DND-41 (cell line): ENCODE results near the gene SGCG.

ENCODE experiments used
- ATAC-seq: fragments of 200-7000 bp; cut with Tn5 transposase; 3 replicates; pipeline ENCODE4 v1.9.1; 2021; ENCODE audit warnings: low read depth; ENCODE audit not compliant: insufficient read depth
- DNase-seq: peaks from one replicate; pipeline ENCODE4 v3.0.0-alpha.2; 2020
- H2AFZ ChIP-seq: 2 replicates; pipeline ENCODE4 v1.6.0; 2012; ENCODE audit warnings: low read depth, low read length
- H3K27ac ChIP-seq: 2 replicates; pipeline ENCODE4 v1.5.1; 2012; ENCODE audit warnings: low read length, inconsistent platforms
- H3K27me3 ChIP-seq: fragments of 200-600 bp; sonication (generic); 2 replicates; pipeline ENCODE4 v1.6.0; 2012; ENCODE audit warnings: low read length, mild to moderate bottlenecking, inconsistent platforms; ENCODE audit not compliant: insufficient read depth, poor library complexity
- H3K36me3 ChIP-seq: 2 replicates; pipeline ENCODE4 v1.5.1; 2012; ENCODE audit warnings: low read length, inconsistent platforms; ENCODE audit not compliant: insufficient read depth
- H3K4me1 ChIP-seq: 2 replicates; pipeline ENCODE4 v1.5.1; 2012; ENCODE audit warnings: mild to moderate bottlenecking, low read length; ENCODE audit not compliant: insufficient read depth
- H3K4me2 ChIP-seq: 2 replicates; pipeline ENCODE4 v1.6.0; 2012; ENCODE audit warnings: mild to moderate bottlenecking, moderate library complexity, low read length, inconsistent platforms; ENCODE audit not compliant: insufficient read depth
- H3K4me3 ChIP-seq, 2 experiments: fragments of 200-600 bp in 1 of 2; shearing (Covaris generic) in 1 of 2; 2 replicates each; pipeline ENCODE4 v1.5.1; 2012 to 2016; ENCODE audit warnings: inconsistent platforms in 2 of 2, low read length in 2 of 2, mild to moderate bottlenecking in 2 of 2, low read depth in 1 of 2, moderate library complexity in 1 of 2
- H3K79me2 ChIP-seq: 2 replicates; pipeline ENCODE4 v1.6.0; 2012; ENCODE audit warnings: low read length, inconsistent platforms; ENCODE audit not compliant: insufficient read depth
- H3K9ac ChIP-seq: 2 replicates; pipeline ENCODE4 v1.6.0; 2012; ENCODE audit warnings: low read depth, mild to moderate bottlenecking, inconsistent platforms, low read length, moderate library complexity
- H3K9me3 ChIP-seq: 2 replicates; pipeline ENCODE4 v1.5.1; 2012; ENCODE audit warnings: low read length, moderate library complexity, mild to moderate bottlenecking, inconsistent platforms; ENCODE audit not compliant: insufficient read depth, severe bottlenecking
- H4K20me1 ChIP-seq: 2 replicates; pipeline ENCODE4 v1.6.0; 2012; ENCODE audit warnings: low read length; ENCODE audit not compliant: insufficient read depth
- CTCF ChIP-seq: IDR thresholded peaks from 2 replicates; pipeline ENCODE4 v1.5.1; 2012; ENCODE audit warnings: borderline replicate concordance, low read length, moderate library complexity, mild to moderate bottlenecking; ENCODE audit not compliant: poor library complexity, severe bottlenecking; ENCODE audit errors: extremely low read depth
- EZH2 ChIP-seq: IDR thresholded peaks from 3 replicates; pipeline ENCODE4 v1.6.1; 2012; ENCODE audit warnings: borderline replicate concordance, low read depth, mild to moderate bottlenecking, moderate library complexity, low read length, inconsistent platforms; ENCODE audit not compliant: severe bottlenecking

Gene SGCG

DNA sequence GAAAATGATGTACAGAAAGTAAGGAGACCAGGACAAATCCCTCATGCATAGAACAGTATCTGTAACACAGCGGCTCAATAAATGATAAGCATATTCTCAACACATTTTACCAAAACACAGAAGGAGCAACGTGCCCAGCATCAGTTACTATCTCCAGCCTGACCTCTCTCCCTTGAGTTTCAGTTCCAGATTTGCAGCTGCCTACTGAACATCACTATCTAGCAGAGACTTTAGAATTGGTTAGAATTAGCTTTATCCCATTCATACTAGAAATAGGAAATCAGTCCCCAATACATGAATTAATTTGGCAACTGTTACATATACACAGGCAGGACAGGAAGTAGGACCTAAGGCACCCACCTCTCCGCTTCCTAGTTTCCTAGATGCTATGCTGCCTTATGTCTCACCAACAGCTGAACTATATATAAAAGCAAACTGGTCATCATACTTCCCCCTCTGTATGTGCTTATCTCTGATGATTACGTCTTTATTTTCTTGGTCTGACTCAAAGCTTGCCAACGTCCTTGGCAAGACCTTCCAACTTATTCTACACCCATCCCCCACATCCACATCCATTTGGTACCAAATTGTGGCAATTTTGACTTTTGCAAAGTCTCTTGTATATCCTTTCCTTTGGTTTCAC lies 191.6 kb downstream of the SGCG start:
- peaks cover 61% of the 10 kb centered on the region for H3K36me3 ChIP-seq
- H3K9me3 ChIP-seq: no peaks in the 10 kb centered on the region
- TF ChIP-seq CTCF (no peak), EZH2 (no peak)
- peaks cover 20% of the 10 kb centered on the region for H4K20me1 ChIP-seq
- no peaks in the 10 kb centered on the region for H3K27me3 ChIP-seq
- H2AFZ ChIP-seq: no peak overlapping the region
- peak overlapping the region; percentile 81; the same call in 1 of the 2 replicates for H3K4me2 ChIP-seq
- 0 out of 2 replicates have a peak overlapping the region, but pooled peaks have one; percentile 5 for H3K9ac ChIP-seq
- peaks cover 35% of the 10 kb centered on the region for H3K4me1 ChIP-seq
- DNase-seq (no peak), ATAC-seq (no peak)
- H3K27ac ChIP-seq: no peak overlapping the region
- H3K79me2 ChIP-seq: peaks cover 37% of the 10 kb centered on the region
- peak overlapping the region in 1 of 2 experiments; percentile 100; a peak in 2 of 4 replicates for H3K4me3 ChIP-seq
